ENCODE data around the gene SAMD9L.
A peak's percentile ranks its signal among the peaks of the same experiment; 100 is the strongest.
"Not testable (repeated sequence)": the region's sequence is repeated elsewhere in the genome, so short reads cannot be mapped to it uniquely, and the experiment has no call there.

Gene SAMD9L

DNA sequence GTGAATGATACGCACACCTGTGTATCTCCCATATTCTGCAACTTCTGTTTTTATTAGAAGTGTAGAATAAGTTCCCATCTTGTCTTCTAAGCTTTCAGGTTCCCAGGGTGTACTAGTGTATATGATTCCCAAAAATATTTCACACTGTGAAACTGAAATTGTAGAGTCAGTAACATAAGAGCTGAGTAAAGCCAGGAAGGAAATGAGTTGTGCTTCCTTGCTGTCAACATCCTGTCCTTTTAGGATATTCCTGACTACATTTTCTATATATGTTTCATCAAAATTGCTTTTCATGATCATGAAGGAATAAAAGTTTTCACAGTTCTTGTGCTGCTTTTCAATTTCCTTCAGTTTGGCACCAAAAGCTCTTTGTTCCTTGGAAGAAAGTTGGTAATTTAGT lies 15.2 kb downstream of the SAMD9L start:
- in situ Hi-C loops (cut with HindIII; ENCODE audit: low pct_unique_long_range_greater_than_20kb, low sequenced_read_pairs), result no loop called here
- DNase-seq (ENCODE audit: low read depth in 1 of 2, low spot score in 1 of 2), result no peak
- TF ChIP-seq JUND (IDR thresholded peaks at IDR 0.05; ENCODE audit: low read depth), result no peak

DNA sequence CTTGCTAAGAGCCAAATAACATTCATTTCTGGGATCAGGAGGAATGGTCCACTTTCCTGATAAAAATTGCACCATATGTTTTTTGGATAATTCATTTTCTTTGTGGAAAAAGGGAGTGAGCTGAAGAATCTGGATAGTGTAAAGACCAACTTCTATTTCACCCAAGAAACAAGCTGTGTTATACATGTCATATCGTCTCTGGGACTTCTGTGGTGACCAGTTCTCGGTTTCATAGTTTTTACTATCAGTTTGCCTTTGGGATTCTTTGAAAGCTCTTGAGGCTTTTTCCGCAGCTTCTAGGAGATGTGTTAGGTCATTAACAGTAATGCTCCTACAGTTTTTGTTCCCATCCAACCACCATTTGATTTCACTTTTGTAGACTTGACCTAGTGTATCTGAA lies 16.0 kb downstream of the SAMD9L start:
- DNase-seq (ENCODE audit: low read depth in 1 of 2, low spot score in 1 of 2), result no peak
- no peak for TF ChIP-seq JUND (IDR thresholded peaks at IDR 0.05; ENCODE audit: low read depth)
- in situ Hi-C loops (cut with HindIII; ENCODE audit: low pct_unique_long_range_greater_than_20kb, low sequenced_read_pairs), result no loop called here

DNA sequence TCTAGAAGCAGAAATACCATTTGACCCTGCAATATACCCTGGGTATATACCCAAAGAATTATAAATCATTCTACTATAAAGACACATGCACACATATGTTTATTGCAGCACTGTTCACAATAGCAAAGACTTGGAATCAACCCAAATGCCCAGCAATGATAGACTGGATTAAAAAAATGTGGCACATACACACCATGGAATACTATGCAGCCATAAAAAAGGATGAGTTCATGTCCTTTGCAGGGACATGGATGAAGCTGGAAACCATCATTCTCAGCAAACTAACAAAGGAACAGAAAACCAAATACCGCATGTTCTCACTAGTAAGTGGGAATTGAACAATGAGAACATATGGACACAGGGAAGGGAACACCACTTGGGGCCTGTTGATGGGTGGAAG lies 21.2 kb downstream of the SAMD9L start:
- DNase-seq (ENCODE audit: low read depth in 1 of 2, low spot score in 1 of 2); in situ Hi-C loops (cut with HindIII; ENCODE audit: low pct_unique_long_range_greater_than_20kb, low sequenced_read_pairs): not testable (repeated sequence)

DNA sequence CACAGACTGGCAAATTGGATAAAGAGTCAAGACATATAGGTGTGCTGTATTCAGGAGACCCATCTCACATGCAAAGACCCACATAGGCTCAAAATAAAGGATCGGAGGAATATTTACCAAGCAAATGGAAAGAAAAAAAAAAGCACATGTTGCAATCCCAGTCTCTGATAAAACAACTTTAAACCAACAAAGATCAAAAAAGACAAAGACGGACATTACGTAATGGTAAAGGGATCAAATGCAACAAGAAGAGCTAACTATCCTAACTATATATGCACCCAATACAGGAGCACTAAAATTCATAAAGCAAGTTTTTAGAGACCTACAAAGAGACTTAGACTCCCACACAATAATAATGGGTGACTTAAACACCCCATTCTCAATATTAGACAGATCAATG lies 24.7 kb downstream of the SAMD9L start:
- in situ Hi-C loops (cut with HindIII; ENCODE audit: low pct_unique_long_range_greater_than_20kb, low sequenced_read_pairs); DNase-seq (ENCODE audit: low read depth in 1 of 2, low spot score in 1 of 2): not testable (repeated sequence)

DNA sequence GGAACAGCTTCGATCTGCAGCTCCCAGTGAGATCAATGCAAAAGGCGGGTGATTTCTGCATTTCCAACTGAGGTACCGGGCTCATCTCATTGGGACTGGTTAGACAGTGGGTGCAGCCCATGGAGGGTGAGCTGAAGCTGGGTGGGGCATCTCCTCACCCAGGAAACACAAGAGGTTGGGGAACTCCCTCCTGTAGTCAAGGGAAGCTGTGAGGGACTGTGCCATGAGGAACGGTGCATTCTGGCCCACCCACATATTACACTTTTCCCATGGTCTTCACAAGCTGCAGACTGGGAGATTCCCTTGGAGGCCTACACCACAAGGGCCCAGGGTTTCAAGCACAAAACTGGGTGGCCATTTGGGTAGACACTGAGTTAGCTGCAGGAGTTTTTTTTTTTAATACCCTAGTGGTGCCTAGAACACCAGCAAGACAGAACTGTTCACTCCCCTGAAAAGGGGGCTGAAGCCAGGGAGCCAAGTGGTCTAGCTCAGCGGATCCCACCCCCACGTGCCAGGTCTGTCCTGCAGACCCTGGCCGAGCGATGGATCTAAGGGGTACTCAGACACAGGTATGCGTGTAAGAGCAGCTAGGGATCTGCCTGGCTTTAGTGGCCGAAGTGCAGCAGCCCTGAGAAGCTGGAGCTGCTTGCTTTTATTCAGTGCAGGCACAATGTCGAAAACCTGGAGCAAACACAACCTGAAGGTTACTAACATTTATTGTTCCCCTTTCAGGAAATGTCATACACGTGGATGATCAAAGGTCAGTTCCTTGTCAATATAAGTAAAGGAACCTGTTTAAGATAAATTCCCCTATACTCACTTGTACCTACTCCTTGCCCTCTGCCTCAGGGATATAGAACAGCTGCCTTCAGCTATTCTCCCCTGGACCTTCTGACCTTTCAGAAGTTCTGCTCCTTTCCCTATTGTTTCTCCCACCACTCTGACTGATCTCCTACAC lies 27.3 kb downstream of the SAMD9L start:
- in situ Hi-C loops (cut with HindIII; ENCODE audit: low pct_unique_long_range_greater_than_20kb, low sequenced_read_pairs), result no loop called here
- DNase-seq (ENCODE audit: low read depth in 1 of 2, low spot score in 1 of 2), result no peak
- TF ChIP-seq JUND (IDR thresholded peaks at IDR 0.05; ENCODE audit: low read depth), result no peak

DNA sequence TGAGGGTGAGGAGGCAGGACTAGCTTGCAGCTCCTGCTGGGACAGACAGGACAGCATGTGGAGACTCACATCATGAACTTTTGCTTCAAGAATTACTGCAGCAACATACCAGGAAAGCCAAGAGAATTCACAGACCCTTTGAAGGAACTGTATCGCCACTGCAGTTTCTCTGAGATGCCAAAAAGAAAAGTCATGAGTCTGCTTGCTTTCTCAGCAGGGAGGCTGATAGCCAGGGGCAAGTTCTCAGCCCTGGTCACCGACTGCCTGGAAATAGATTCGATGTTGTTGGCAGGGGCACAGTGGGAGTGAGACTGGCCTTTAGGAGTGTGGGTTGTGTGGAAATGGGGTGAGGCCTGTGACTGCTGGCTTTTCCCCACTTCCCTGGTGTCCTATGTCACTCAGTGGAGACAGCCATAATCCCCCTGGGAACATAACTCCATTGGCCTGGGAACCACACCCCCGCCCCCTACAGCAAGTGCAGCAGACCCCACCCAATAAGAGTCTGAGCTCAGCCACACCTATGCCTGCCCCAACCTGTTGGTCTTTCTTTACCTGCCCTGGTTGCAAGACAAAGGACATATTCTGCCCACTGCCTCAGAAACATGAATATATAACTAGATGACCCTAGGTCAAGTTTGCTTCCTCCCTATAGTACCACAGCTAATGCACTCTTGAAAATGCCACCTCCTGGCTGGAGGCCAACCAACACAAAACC lies 28.8 kb downstream of the SAMD9L start:
- in situ Hi-C loops (cut with HindIII; ENCODE audit: low pct_unique_long_range_greater_than_20kb, low sequenced_read_pairs), result no loop called here
- no peak for TF ChIP-seq JUND (IDR thresholded peaks at IDR 0.05; ENCODE audit: low read depth)
- DNase-seq (ENCODE audit: low read depth in 1 of 2, low spot score in 1 of 2), result peak in 1 of 2 experiments; percentile 45

DNA sequence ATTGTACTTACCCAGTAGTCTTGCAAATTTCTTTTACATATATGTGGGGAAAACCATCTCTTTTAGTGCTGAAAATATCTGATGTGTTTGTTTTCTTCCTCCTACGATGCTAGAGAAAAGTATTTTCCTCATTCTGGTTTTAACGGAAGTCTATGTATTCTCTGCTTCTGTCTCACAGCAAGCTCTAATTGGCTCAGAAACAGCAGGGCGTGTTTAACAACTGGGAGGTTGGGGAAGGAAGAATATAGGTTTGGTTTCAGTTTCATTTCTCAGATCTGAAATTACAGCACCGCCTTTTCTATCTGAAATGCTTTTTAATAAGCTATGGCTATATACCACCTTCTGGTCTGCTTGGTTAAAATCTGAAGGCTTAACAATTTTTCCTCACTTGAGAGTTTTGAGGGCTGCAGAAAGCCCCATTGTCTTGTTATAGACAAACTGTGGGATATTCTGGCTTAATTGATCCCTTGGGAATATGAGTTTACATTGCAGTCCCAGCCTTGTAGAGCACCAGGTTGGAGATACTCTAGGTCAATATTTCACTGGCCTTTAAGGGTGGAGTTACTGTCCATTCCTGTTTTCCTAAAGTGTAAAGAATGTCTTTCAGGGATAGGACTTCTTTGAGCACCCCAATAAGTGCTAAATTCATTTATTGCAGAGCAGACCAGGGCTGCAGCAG lies 30.2 kb downstream of the SAMD9L start, which contains the start of gene SAMD9:
SAMD9 (minus strand) TSS at position 128 of the 679 bp plus-strand sequence. CDS start 11,882 bp downstream, outside the sequence.
- TF ChIP-seq JUND (IDR thresholded peaks at IDR 0.05; ENCODE audit: low read depth), result no peak
- in situ Hi-C loops (cut with HindIII; ENCODE audit: low pct_unique_long_range_greater_than_20kb, low sequenced_read_pairs), result no loop called here
- DNase-seq (ENCODE audit: low read depth in 1 of 2, low spot score in 1 of 2), result peak; percentile 68 to 79

DNA sequence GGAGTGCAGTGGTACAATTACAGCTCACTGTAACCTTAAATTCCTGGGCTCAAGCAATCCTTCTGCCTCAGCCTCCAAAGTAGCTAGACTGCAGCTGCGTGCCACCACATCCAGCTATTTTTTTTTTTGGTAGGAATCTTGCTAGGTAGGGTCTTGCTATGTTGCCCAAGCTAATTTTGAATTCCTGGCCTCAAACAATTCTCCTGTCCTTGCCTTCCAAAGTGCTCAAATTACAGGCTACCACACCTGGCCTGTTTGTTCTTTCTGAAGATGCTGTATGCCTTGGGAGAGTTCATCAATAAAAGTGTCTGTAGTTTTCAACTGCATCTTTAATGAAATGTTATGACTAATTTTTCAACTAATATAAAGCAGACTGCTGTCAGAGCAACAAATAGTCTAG lies 30.9 kb downstream of the SAMD9L start:
- no peak for TF ChIP-seq JUND (IDR thresholded peaks at IDR 0.05; ENCODE audit: low read depth)
- in situ Hi-C loops (cut with HindIII; ENCODE audit: low pct_unique_long_range_greater_than_20kb, low sequenced_read_pairs), result no loop called here
- DNase-seq (ENCODE audit: low read depth in 1 of 2, low spot score in 1 of 2), result no peak

DNA sequence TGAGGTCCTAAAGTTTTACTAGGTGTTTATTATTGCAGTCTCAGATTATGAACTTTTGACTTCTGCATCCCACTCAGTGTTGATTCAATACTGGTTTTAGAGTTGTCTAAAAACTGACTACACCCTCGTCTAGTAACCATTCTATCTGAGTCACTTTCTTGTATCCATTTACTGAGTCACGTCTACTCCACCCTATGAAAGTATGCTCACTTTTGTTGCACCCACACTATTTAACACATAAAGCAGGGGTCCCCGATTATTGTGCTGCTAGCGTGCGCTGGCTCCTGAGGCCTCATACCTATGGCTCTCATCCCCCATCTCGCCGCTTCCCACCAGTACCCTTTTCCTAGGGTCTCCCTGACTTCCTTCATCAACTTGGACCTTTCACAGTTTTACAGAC lies 32.4 kb downstream of the SAMD9L start:
- TF ChIP-seq JUND (IDR thresholded peaks at IDR 0.05; ENCODE audit: low read depth), result no peak
- in situ Hi-C loops (cut with HindIII; ENCODE audit: low pct_unique_long_range_greater_than_20kb, low sequenced_read_pairs), result no loop called here
- DNase-seq (ENCODE audit: low read depth in 1 of 2, low spot score in 1 of 2), result no peak

DNA sequence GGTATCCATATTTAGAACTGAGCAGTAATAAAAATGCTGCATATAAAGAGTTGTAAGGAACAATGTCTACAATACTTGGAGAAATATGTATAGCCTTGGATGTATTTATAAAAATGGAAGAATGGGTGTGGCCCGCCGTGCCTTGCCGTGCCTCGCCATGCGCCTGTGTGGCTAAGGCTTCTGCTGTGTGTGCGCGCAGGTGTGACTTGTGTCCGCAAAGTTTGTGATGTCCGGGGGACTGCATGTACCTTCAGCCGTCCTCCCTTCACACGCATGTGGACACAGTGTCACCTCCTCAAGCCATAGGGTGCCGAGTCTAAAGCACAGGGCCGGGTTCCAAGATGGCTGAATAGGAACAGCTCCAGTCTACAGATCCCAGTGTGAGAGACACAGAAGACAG lies 40.2 kb downstream of the SAMD9L start:
- TF ChIP-seq JUND (IDR thresholded peaks at IDR 0.05; ENCODE audit: low read depth), result no peak
- DNase-seq (ENCODE audit: low read depth in 1 of 2, low spot score in 1 of 2), result no peak
- in situ Hi-C loops (cut with HindIII; ENCODE audit: low pct_unique_long_range_greater_than_20kb, low sequenced_read_pairs), result no loop called here

DNA sequence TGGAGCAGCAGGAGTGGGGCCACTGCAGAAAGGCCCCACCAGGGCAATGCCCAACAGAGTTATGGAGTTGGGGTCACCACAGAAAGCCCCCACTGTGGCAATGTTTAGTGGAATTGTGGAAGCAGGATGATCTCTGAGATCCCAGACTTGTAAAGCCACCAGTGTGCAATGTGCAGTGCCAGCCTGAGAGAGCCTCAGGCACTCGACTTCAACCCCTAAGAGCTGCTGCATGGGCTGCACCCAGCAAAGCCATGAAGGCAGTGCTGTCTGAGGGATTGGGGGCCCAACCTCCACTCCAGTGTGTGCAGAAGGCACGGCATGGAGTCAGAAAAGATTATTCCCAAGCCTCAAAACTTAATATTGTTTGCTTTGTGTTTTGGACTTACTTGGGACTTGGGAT lies 50.8 kb downstream of the SAMD9L start:
- TF ChIP-seq JUND (IDR thresholded peaks at IDR 0.05; ENCODE audit: low read depth), result no peak
- in situ Hi-C loops (cut with HindIII; ENCODE audit: low pct_unique_long_range_greater_than_20kb, low sequenced_read_pairs), result no loop called here
- DNase-seq (ENCODE audit: low read depth in 1 of 2, low spot score in 1 of 2), result no peak

DNA sequence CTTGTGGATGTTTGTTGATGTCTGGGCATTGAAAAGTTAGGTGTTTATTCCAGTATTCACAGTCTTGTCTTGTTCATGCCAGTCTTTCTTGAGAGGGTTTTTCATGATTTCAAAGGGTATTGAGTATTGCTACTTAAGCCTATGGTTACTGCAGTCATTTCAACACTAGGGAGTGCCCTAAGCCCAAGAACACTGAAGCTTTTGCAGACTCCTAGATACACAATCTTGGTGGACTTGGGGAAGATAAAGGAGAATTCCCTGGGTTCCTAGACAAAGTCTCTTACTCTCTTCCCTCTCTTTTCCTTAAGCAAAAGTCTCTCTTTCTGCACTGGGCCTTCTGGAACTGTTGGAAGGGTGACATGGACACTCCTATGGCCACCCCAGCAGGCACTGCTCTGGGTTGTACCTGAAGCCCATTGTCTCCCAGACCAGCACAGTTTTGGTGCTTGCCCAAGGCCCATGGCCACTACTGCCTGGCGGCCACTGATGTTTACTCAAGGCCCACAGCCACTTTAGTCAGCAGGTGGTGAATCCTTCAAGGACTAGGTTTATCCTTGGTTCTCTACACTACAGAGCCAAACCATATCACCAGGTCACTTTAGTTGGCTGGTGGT lies 55.3 kb downstream of the SAMD9L start:
- TF ChIP-seq JUND (IDR thresholded peaks at IDR 0.05; ENCODE audit: low read depth), result no peak
- in situ Hi-C loops (cut with HindIII; ENCODE audit: low pct_unique_long_range_greater_than_20kb, low sequenced_read_pairs), result no loop called here
- DNase-seq (ENCODE audit: low read depth in 1 of 2, low spot score in 1 of 2), result peak in 1 of 2 experiments; percentile 36

Measured in T47D (cell line).